ENCODE data around the gene ZFYVE28. TPM values are rescaled to one million over a fixed set of nuclear protein-coding genes. Genes with fewer than 3 reads are reported as not detected.

The ZFYVE28 gene
- total RNA-seq, 1 experiment from 2014 or later: 12.9 TPM

DNA sequence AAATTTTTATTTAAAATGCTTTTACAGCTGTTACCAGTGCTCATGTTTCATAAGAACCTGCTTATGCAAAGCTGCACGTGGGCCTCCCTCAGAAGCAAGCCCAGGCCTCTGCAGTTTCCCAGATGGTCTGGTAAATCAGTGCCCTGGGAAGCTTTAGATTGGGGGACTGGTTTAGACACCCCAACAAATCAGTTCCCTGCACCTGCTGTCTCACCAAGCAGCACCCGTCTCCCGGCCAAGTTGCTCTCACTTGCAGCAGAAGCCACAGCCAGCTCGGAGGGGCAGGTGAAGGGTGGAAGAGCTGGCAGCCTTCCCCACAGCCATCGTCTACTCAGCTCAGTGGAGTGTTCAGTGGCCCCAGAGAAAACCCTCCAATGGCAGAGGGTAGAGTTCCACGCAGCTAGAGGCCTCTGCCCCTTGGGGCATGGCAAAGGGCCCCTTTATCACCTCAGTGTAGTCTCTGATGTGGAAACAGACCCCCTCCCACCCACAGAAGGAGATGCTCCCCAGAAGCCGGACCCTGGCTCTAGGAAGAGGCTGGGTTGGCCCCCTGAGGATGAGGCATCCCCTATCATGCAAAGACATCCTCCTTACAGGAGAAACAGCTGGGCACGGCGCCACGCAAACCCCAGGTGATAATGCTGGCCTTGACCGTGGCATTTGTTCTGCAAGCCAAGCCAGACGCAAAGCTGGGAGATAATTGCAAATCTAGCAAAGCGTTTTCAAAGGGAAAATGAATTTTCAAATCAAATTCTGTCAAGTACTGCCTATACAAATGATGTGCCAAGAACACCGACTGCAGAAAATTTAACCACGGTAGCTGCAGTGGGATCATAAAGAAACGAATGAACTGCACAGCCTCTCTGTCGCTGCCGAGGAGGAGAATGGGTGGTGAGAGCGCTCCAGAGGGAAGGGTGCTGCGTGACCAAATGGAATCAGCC, 51.9 kb downstream of the ZFYVE28 start:
- Histone ChIP-seq H4K20me1 (ENCODE audit: insufficient read depth) (no peaks in the 10 kb centered on the region), H3K9me3 (ENCODE audit: insufficient read depth, low read depth) (no peaks in the 10 kb centered on the region), H3F3A (ENCODE audit: insufficient read depth, low read depth) (no peaks in the 10 kb centered on the region), H3K4me2 (no peak overlapping the region), H3K4me1 (replicated peaks; ENCODE audit: insufficient read depth) (no peaks in the 10 kb centered on the region), H3K9me2 (ENCODE audit: insufficient read depth) (no peaks in the 10 kb centered on the region), H3K36me3 (ENCODE audit: low read depth) (no peaks in the 10 kb centered on the region), H3K4me3 (no peak overlapping the region), H2AFZ (no peak overlapping the region), H3K79me2 (ENCODE audit: low read depth) (no peaks in the 10 kb centered on the region), H3K27ac (no peak overlapping the region), H3K27me3 (ENCODE audit: insufficient read depth, low read depth) (peaks cover 5% of the 10 kb centered on the region; the same call in 1 of the 2 replicates)
- DNase-seq: no peak
- TF ChIP-seq EZH2 (IDR thresholded peaks at IDR 0.05; ENCODE audit: low read depth): no peak
- TF ChIP-seq, protein P1, sequence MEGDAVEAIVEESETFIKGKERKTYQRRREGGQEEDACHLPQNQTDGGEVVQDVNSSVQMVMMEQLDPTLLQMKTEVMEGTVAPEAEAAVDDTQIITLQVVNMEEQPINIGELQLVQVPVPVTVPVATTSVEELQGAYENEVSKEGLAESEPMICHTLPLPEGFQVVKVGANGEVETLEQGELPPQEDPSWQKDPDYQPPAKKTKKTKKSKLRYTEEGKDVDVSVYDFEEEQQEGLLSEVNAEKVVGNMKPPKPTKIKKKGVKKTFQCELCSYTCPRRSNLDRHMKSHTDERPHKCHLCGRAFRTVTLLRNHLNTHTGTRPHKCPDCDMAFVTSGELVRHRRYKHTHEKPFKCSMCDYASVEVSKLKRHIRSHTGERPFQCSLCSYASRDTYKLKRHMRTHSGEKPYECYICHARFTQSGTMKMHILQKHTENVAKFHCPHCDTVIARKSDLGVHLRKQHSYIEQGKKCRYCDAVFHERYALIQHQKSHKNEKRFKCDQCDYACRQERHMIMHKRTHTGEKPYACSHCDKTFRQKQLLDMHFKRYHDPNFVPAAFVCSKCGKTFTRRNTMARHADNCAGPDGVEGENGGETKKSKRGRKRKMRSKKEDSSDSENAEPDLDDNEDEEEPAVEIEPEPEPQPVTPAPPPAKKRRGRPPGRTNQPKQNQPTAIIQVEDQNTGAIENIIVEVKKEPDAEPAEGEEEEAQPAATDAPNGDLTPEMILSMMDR (conservative IDR thresholded peaks at IDR 0.05): no peak
- intact Hi-C loops (cut with micrococcal nuclease; ENCODE audit: unreplicated experiment): no loop called here
- BruUV-seq (replicated peaks): no TSS peak
- CTCF ChIA-PET: interaction anchor here (0.6 kb wide), 1 partner anchor 653 kb away, joined by 3 read pairs; no protein-coding TSS in a partner anchor
- POLR2A ChIA-PET (ENCODE audit: unreplicated experiment): interaction anchor here (0.6 to 0.9 kb wide), 2 partner anchors 133 to 149 kb away, joined by 3 read pairs; no protein-coding TSS in a partner anchor

DNA sequence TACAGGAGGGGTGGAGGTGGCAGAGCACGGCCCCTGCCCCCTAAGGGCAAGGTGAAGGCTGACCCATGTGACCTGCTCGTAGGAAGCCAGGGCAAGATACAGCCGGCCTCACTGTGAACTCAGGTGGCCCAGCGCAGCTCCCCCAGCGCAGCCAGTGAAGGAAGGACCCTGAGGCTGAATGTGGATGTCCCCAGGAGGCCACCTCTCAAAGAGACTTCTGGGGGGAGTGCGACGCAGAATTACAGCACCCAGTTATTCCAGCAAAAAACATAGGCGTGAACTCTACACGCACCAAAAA, 52.6 kb downstream of the ZFYVE28 start:
- H3F3A ChIP-seq (ENCODE audit: insufficient read depth, low read depth): no peaks in the 10 kb centered on the region
- H4K20me1 ChIP-seq (ENCODE audit: insufficient read depth): no peaks in the 10 kb centered on the region
- H2AFZ ChIP-seq: no peak overlapping the region
- H3K27ac ChIP-seq: no peak overlapping the region
- no peaks in the 10 kb centered on the region for H3K9me3 ChIP-seq (ENCODE audit: insufficient read depth, low read depth)
- no peaks in the 10 kb centered on the region for H3K36me3 ChIP-seq (ENCODE audit: low read depth)
- no peak overlapping the region for H3K4me2 ChIP-seq
- no peak overlapping the region for H3K4me3 ChIP-seq
- H3K27me3 ChIP-seq (ENCODE audit: insufficient read depth, low read depth): peaks cover 5% of the 10 kb centered on the region; the same call in 1 of the 2 replicates
- intact Hi-C loops (cut with micrococcal nuclease; ENCODE audit: unreplicated experiment): no loop called here
- no peaks in the 10 kb centered on the region for H3K4me1 ChIP-seq (replicated peaks; ENCODE audit: insufficient read depth)
- ChIA-PET CTCF (no interaction called here), POLR2A (ENCODE audit: unreplicated experiment) (no interaction called here)
- no peaks in the 10 kb centered on the region for H3K79me2 ChIP-seq (ENCODE audit: low read depth)
- no peaks in the 10 kb centered on the region for H3K9me2 ChIP-seq (ENCODE audit: insufficient read depth)
- DNase-seq: no peak
- BruUV-seq (replicated peaks): no TSS peak
- no peak for TF ChIP-seq EZH2 (IDR thresholded peaks at IDR 0.05; ENCODE audit: low read depth)
- TF ChIP-seq, protein P1 (conservative IDR thresholded peaks at IDR 0.05): no peak

DNA sequence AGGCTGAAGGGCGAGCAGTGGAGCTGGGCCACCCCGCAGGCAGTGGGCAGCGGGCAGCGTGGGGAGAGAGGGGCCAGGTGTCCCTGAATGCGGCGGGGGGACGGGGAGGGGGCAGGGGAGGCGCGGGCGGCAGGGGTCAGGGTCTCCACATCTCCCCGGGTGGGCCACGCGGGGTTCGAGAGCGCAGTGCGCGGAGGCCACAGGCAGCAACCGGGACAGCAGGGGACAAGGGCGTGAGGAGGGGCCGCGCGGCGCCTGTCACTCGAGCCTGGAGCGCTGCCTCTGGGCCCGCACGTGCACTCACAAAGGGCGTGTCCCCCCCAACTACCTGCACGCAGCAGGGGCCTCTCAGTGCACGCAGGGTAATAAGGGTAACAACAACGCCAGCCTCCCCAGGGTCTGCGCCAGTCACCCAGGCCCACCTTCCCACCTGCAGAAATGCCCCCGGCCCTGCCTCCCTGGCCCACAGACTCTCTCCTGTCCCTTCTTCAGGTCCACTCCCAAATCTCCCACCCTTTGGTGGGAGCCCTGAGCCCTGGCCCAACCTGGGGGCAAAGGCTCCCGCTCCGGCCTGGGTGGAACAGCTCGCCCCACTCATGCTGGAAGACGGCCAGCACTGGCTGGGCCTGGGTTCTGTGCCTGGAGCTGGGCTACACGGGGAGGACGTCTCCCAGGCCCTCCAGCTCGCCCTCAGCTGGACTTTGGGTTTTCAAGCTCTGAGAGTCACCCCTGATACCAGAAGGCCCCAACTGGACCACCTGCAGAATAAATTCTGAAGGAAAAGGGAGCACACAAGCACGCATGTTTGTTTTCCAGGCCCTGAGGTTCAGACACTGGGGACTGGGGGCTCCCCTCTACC, 53.2 kb downstream of the ZFYVE28 start:
- Histone ChIP-seq H2AFZ (no peak overlapping the region), H3K79me2 (ENCODE audit: low read depth) (no peaks in the 10 kb centered on the region), H3K4me2 (no peak overlapping the region), H3F3A (ENCODE audit: insufficient read depth, low read depth) (no peaks in the 10 kb centered on the region), H3K27me3 (ENCODE audit: insufficient read depth, low read depth) (peaks cover 5% of the 10 kb centered on the region; the same call in 1 of the 2 replicates), H3K27ac (no peak overlapping the region), H3K9me2 (ENCODE audit: insufficient read depth) (no peaks in the 10 kb centered on the region), H3K36me3 (ENCODE audit: low read depth) (no peaks in the 10 kb centered on the region), H3K4me3 (no peak overlapping the region), H3K4me1 (replicated peaks; ENCODE audit: insufficient read depth) (no peaks in the 10 kb centered on the region), H4K20me1 (ENCODE audit: insufficient read depth) (no peaks in the 10 kb centered on the region), H3K9me3 (ENCODE audit: insufficient read depth, low read depth) (no peaks in the 10 kb centered on the region)
- no peak for DNase-seq
- POLR2A ChIA-PET (ENCODE audit: unreplicated experiment): no interaction called here
- TF ChIP-seq, protein P1 (conservative IDR thresholded peaks at IDR 0.05): no peak
- TF ChIP-seq EZH2 (IDR thresholded peaks at IDR 0.05; ENCODE audit: low read depth): no peak
- intact Hi-C loops (cut with micrococcal nuclease; ENCODE audit: unreplicated experiment): no loop called here
- TSS peak; percentile 36 for BruUV-seq (replicated peaks)
- CTCF ChIA-PET: no interaction called here
